ENCODE data around the gene RAB22A.

- no peak for TF ChIP-seq ZFX (IDR thresholded peaks at IDR 0.05)
- no peak for TF ChIP-seq CTCF (IDR thresholded peaks at IDR 0.05 in 2 of 3, conservative IDR thresholded peaks at IDR 0.05 in 1 of 3; ENCODE audit: borderline replicate concordance in 1 of 3, insufficient read depth in 1 of 3, low read depth in 2 of 3, low read length in 2 of 3)
- no peak for TF ChIP-seq POLR2A (IDR thresholded peaks at IDR 0.05; ENCODE audit: borderline replicate concordance, extremely low read depth, insufficient read depth, insufficient read length)
- TF ChIP-seq TCF7L2 (IDR thresholded peaks at IDR 0.05; ENCODE audit: borderline replicate concordance, extremely low read depth, insufficient read depth, insufficient read length): no peak
- TF ChIP-seq MAX (IDR thresholded peaks at IDR 0.05): no peak
- TF ChIP-seq SP1 (IDR thresholded peaks at IDR 0.05; ENCODE audit: low read depth): no peak
- TF ChIP-seq EZH2phosphoT487 (IDR thresholded peaks at IDR 0.05; ENCODE audit: borderline replicate concordance): no peak
- TF ChIP-seq FOSL1 (IDR thresholded peaks at IDR 0.05; ENCODE audit: low read depth): no peak
- no peak for TF ChIP-seq JUND (IDR thresholded peaks at IDR 0.05)
- TF ChIP-seq POLR2AphosphoS5 (IDR thresholded peaks at IDR 0.05; ENCODE audit: low read depth, low read length): no peak
- TF ChIP-seq EGR1 (IDR thresholded peaks at IDR 0.05; ENCODE audit: low read depth): no peak
- TF ChIP-seq RAD21 (IDR thresholded peaks at IDR 0.05; ENCODE audit: low read depth): no peak
Observed at GRCh38 chr20:58408603-58409246, 99.2 kb downstream of the RAB22A start.

Measured in HCT116 (cell line).